ENCODE results near the gene ATP5PD.
A peak's percentile ranks its signal among the peaks of the same experiment; 100 is the strongest.
"Not testable (repeated sequence)": the region's sequence is repeated elsewhere in the genome, so short reads cannot be mapped to it uniquely, and the experiment has no call there.

The ATP5PD gene

DNA sequence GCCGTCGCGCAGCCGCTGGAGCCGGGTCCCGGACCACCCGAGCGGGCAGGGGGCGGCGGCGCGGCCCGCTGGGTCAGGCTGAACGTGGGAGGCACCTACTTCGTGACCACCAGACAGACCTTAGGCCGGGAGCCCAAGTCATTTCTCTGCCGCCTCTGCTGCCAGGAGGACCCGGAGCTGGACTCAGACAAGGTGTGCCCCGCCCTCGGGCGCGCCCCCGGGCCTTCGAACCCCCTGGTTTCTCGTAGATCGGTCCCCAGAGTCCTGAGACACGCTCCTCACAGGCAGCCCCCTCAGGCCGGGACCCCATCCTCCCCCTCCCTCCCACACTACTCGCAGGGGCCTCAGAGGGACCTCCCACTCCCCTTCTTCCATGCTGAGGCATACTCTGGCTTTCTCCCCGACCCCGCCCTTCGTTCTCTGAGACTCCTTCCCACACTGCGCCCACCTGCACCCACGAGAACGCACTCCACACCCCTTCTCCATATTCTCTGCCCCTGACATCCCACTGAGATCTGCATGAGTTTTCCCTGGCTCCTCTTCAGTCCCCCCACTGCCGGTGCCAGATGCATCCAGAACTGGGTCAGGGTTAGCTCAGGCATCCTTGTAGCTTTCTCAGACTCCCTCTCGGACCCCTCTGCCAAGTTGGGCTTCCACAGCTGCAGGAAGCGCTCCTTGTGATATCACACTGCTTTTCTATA, 779 bp upstream of the ATP5PD start:
- peaks cover 4 to 8% of the 10 kb centered on the region in 2 experiments for H3K36me3 ChIP-seq (ENCODE audit: control insufficient read depth in 1 of 2, insufficient read depth in 2 of 2, low read length in 2 of 2)
- H4K12ac ChIP-seq (ENCODE audit: low read depth, low read length): peak overlapping the region; percentile 84
- H3K9me3 ChIP-seq (ENCODE audit: insufficient read depth, low read depth, low read length): no peaks in the 10 kb centered on the region
- peak overlapping the region; percentile 81 for H3K4me3 ChIP-seq (ENCODE audit: low read depth, low read length)
- peak overlapping the region; percentile 73 for H2AFZ ChIP-seq (ENCODE audit: insufficient read depth, low read length, poor library complexity)
- DNase-seq: peak in 1 of 2 donors; percentile 34
- H3K79me1 ChIP-seq (ENCODE audit: low read length): peaks cover 8% of the 10 kb centered on the region
- peak overlapping the region; percentile 86 for H4K91ac ChIP-seq (ENCODE audit: low read depth, low read length)
- H2BK5ac ChIP-seq (ENCODE audit: low read depth, low read length, poor library complexity): peak overlapping the region; percentile 74
- peak overlapping the region; percentile 75 for H3K9ac ChIP-seq (ENCODE audit: low read length)
- H3K4ac ChIP-seq (ENCODE audit: low read depth, low read length): peak overlapping the region; percentile 31
- H3K4me1 ChIP-seq (ENCODE audit: control insufficient read depth in 1 of 2, insufficient read depth in 2 of 2, low read length in 2 of 2): peaks cover 2 to 7% of the 10 kb centered on the region in 2 experiments
- H3K27ac ChIP-seq (ENCODE audit: low read depth, low read length): peak overlapping the region; percentile 42
- H3K14ac ChIP-seq (ENCODE audit: low read length): peak overlapping the region; percentile 93
- H3K23ac ChIP-seq (ENCODE audit: low read length): no peak overlapping the region
- WGBS (ENCODE audit: extremely low coverage, insufficient coverage, insufficient read length): no CpG with 5 or more reads among the region's 38 CpGs
- H3K27me3 ChIP-seq (ENCODE audit: insufficient read depth, low read length): no peaks in the 10 kb centered on the region
- H2AK5ac ChIP-seq (ENCODE audit: low read length): peak overlapping the region; percentile 74
- H3K4me2 ChIP-seq (ENCODE audit: low read length): peak overlapping the region; percentile 75
- no peak overlapping the region for H2BK12ac ChIP-seq (ENCODE audit: low read length)
- H2BK120ac ChIP-seq (ENCODE audit: insufficient read depth, low read length, poor library complexity): peak overlapping the region; percentile 77
- H3K18ac ChIP-seq (ENCODE audit: low read length): peak overlapping the region; percentile 90
- peak overlapping the region; percentile 89 for H4K8ac ChIP-seq (ENCODE audit: low read depth, low read length)
- H3K79me2 ChIP-seq (ENCODE audit: control insufficient read depth, insufficient read depth, low read length, poor library complexity): peaks cover 12% of the 10 kb centered on the region

DNA sequence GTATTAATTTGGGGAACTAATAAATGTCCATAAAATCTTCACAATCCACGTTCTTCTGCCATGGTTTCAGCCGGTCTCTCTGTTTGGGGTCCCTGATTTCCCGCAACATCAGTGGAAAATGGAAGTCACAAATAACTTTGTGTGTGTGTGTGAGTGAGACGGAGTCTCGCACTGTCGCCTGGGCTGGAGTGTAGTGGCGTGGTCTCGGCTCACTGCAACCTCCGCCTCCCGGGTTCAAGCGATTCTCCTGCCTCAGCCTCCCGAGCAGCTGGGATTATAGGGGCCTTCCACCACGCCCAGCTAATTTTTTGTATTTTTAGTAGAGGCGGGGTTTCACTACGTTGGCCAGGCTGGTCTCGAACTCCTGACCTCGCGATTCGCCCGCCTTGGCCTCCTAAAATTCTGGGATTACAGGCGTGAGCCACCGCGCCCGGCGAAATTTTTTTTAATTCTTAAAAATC, 793 bp downstream of the ATP5PD start:
- no CpG with 5 or more reads among the region's 25 CpGs for WGBS (ENCODE audit: extremely low coverage, insufficient coverage, insufficient read length)
- not testable (repeated sequence) for H3K9me3 ChIP-seq (ENCODE audit: insufficient read depth, low read depth, low read length)

DNA sequence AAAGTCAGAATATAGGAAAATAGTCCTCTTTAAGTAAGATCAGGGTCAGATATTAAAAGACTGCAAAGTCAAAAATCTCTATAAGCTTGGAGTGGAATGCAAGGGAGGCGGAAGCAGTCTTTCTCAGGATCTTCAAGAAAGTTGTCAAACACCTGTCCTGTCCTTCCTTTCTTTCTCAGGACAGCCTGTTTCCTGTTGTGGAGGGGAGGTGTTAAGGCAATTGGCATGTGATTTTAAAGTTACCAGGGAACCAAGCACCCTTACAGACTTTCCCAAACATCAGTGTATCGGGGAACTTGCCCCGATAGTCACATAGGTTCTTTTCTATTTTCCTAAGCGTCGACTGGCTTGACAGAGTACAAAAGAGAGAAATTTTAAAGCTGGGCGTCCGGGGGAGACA, 2.1 kb downstream of the ATP5PD start:
- Histone ChIP-seq H4K91ac (ENCODE audit: low read depth, low read length) (no peak overlapping the region), H3K79me2 (ENCODE audit: control insufficient read depth, insufficient read depth, low read length, poor library complexity) (peaks cover 12% of the 10 kb centered on the region), H3K18ac (ENCODE audit: low read length) (no peak overlapping the region), H3K23ac (ENCODE audit: low read length) (no peak overlapping the region), H2BK12ac (ENCODE audit: low read length) (no peak overlapping the region), H2BK120ac (ENCODE audit: insufficient read depth, low read length, poor library complexity) (no peak overlapping the region), H4K12ac (ENCODE audit: low read depth, low read length) (no peak overlapping the region), H3K4me2 (ENCODE audit: low read length) (no peak overlapping the region), H3K27ac (ENCODE audit: low read depth, low read length) (no peak overlapping the region), H3K14ac (ENCODE audit: low read length) (no peak overlapping the region), H2BK5ac (ENCODE audit: low read depth, low read length, poor library complexity) (no peak overlapping the region), H3K4me1 (ENCODE audit: control insufficient read depth in 1 of 2, insufficient read depth in 2 of 2, low read length in 2 of 2) (peaks cover 2 to 7% of the 10 kb centered on the region in 2 experiments), H3K36me3 (ENCODE audit: control insufficient read depth in 1 of 2, insufficient read depth in 2 of 2, low read length in 2 of 2) (peaks cover 14 to 23% of the 10 kb centered on the region in 2 experiments), H3K79me1 (ENCODE audit: low read length) (peaks cover 8% of the 10 kb centered on the region), H3K4ac (ENCODE audit: low read depth, low read length) (no peak overlapping the region), H3K27me3 (ENCODE audit: insufficient read depth, low read length) (no peaks in the 10 kb centered on the region), H2AK5ac (ENCODE audit: low read length) (no peak overlapping the region), H3K9ac (ENCODE audit: low read length) (no peak overlapping the region), H2AFZ (ENCODE audit: insufficient read depth, low read length, poor library complexity) (no peak overlapping the region), H4K8ac (ENCODE audit: low read depth, low read length) (no peak overlapping the region), H3K4me3 (ENCODE audit: low read depth, low read length) (no peak overlapping the region), H3K9me3 (ENCODE audit: insufficient read depth, low read depth, low read length) (no peaks in the 10 kb centered on the region)
- WGBS (ENCODE audit: extremely low coverage, insufficient coverage, insufficient read length): no CpG with 5 or more reads among the region's 7 CpGs
- no peak for DNase-seq

More for the DNA sequence above, 793 bp downstream of the ATP5PD start:
- peaks cover 10 to 14% of the 10 kb centered on the region in 2 experiments for H3K36me3 ChIP-seq (ENCODE audit: control insufficient read depth in 1 of 2, insufficient read depth in 2 of 2, low read length in 2 of 2)
- H3K18ac ChIP-seq (ENCODE audit: low read length); H2AK5ac ChIP-seq (ENCODE audit: low read length); H3K23ac ChIP-seq (ENCODE audit: low read length); H3K79me1 ChIP-seq (ENCODE audit: low read length); H2BK12ac ChIP-seq (ENCODE audit: low read length); H4K91ac ChIP-seq (ENCODE audit: low read depth, low read length); H3K27me3 ChIP-seq (ENCODE audit: insufficient read depth, low read length); H2BK5ac ChIP-seq (ENCODE audit: low read depth, low read length, poor library complexity); H3K4me1 ChIP-seq (ENCODE audit: control insufficient read depth in 1 of 2, insufficient read depth in 2 of 2, low read length in 2 of 2); DNase-seq; H3K14ac ChIP-seq (ENCODE audit: low read length); H2BK120ac ChIP-seq (ENCODE audit: insufficient read depth, low read length, poor library complexity); H2AFZ ChIP-seq (ENCODE audit: insufficient read depth, low read length, poor library complexity): not testable (repeated sequence)
- H3K4ac ChIP-seq (ENCODE audit: low read depth, low read length): peak overlapping the region; percentile 30
- peak overlapping the region; percentile 97 for H3K4me3 ChIP-seq (ENCODE audit: low read depth, low read length)
- H3K79me2 ChIP-seq (ENCODE audit: control insufficient read depth, insufficient read depth, low read length, poor library complexity): peaks cover 12% of the 10 kb centered on the region
- H3K27ac ChIP-seq (ENCODE audit: low read depth, low read length): peak overlapping the region; percentile 52
- H4K12ac ChIP-seq (ENCODE audit: low read depth, low read length): peak overlapping the region; percentile 55
- peak overlapping the region; percentile 86 for H3K4me2 ChIP-seq (ENCODE audit: low read length)
- H3K9ac ChIP-seq (ENCODE audit: low read length): peak overlapping the region; percentile 90
- peak overlapping the region; percentile 70 for H4K8ac ChIP-seq (ENCODE audit: low read depth, low read length)

DNA sequence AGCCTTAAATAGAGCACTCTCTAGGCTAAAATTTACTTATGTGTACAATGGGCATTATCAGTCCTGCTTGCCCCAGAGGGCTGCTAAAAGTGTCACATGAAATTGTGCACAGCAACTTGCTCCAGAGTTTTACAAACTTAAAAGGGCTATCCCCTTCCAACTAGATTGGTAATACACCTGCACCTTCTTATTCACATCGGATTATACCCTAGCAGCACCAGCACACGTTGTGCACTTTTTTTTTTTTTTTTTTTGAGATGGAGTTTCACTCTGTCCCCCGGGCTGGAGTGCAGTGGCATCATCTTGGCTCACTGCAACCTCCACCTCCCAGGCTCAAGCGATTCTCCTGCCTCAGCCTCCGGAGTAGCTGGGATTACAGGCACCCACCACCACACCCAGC, 3.0 kb downstream of the ATP5PD start:
- WGBS (ENCODE audit: extremely low coverage, insufficient coverage, insufficient read length): no CpG with 5 or more reads among the region's 5 CpGs
- not testable (repeated sequence) for H3K4me2 ChIP-seq (ENCODE audit: low read length); H3K4ac ChIP-seq (ENCODE audit: low read depth, low read length); H3K4me1 ChIP-seq (ENCODE audit: control insufficient read depth in 1 of 2, insufficient read depth in 2 of 2, low read length in 2 of 2); H3K18ac ChIP-seq (ENCODE audit: low read length); H3K4me3 ChIP-seq (ENCODE audit: low read depth, low read length); H3K23ac ChIP-seq (ENCODE audit: low read length); H3K27me3 ChIP-seq (ENCODE audit: insufficient read depth, low read length); H3K27ac ChIP-seq (ENCODE audit: low read depth, low read length); H4K12ac ChIP-seq (ENCODE audit: low read depth, low read length); DNase-seq; H2AK5ac ChIP-seq (ENCODE audit: low read length); H2BK12ac ChIP-seq (ENCODE audit: low read length); H3K14ac ChIP-seq (ENCODE audit: low read length); H4K8ac ChIP-seq (ENCODE audit: low read depth, low read length); H3K9ac ChIP-seq (ENCODE audit: low read length); H2AFZ ChIP-seq (ENCODE audit: insufficient read depth, low read length, poor library complexity); H4K91ac ChIP-seq (ENCODE audit: low read depth, low read length); H2BK5ac ChIP-seq (ENCODE audit: low read depth, low read length, poor library complexity); H3K9me3 ChIP-seq (ENCODE audit: insufficient read depth, low read depth, low read length); H2BK120ac ChIP-seq (ENCODE audit: insufficient read depth, low read length, poor library complexity); H3K79me1 ChIP-seq (ENCODE audit: low read length)
- Histone ChIP-seq H3K79me2 (ENCODE audit: control insufficient read depth, insufficient read depth, low read length, poor library complexity) (peaks cover 12% of the 10 kb centered on the region), H3K36me3 (ENCODE audit: control insufficient read depth in 1 of 2, insufficient read depth in 2 of 2, low read length in 2 of 2) (peaks cover 18 to 28% of the 10 kb centered on the region in 2 experiments)
